GM12878 (cell line): ENCODE measurements around the gene OR11H7. TPM values are rescaled to one million over a fixed set of nuclear protein-coding genes. Genes with fewer than 3 reads are reported as not detected.

ENCODE experiments used
- ATAC-seq: fragments of 200-7000 bp; cut with Tn5 transposase; 3 replicates; pipeline ENCODE4 v1.9.1; 2020; ENCODE audit warnings: mild to moderate bottlenecking, moderate library complexity
- BruUV-seq: library from RNA; stranded (reverse); fragments of 400-500 nt; replicated peaks from 2 replicates; lab custom pipeline; 2021; lab: Mats Ljungman, UMichigan
- CTCF ChIA-PET: fragments of 300-600 bp; sonication (Branson Sonifier 250); formaldehyde crosslinking; extraction: SDS; loops from one replicate; lab custom pipeline; 2021; ENCODE audit warnings: inconsistent platforms; lab: Yijun Ruan, JAX
- POLR2A ChIA-PET: fragments of 350-600 bp; formaldehyde crosslinking; extraction: SDS; loops from one replicate; lab custom pipeline; 2021; ENCODE audit warnings: inconsistent platforms; lab: Charles Lee
- RAD21 ChIA-PET: fragments of 300-600 bp; sonication (Branson Sonifier 250); formaldehyde crosslinking; loops from one replicate; lab custom pipeline; 2023; ENCODE audit warnings: antibody characterized with exemption; ENCODE audit not compliant: unreplicated experiment; lab: Charles Lee
- SMC1A ChIA-PET: fragments of 300-600 bp; sonication (Branson Sonifier 250); formaldehyde crosslinking; loops from one replicate; lab custom pipeline; 2023; ENCODE audit not compliant: unreplicated experiment, uncharacterized antibody; lab: Charles Lee
- DNase-seq: peaks from one replicate; pipeline ENCODE4 v3.0.0-alpha.2; 2011; ENCODE audit warnings: low read depth, low spot score
- FAIRE-seq: peaks from 3 replicates; lab custom pipeline; 2011; peaks lifted over from hg19 to GRCh38; lab: Jason Lieb, UNC
- H2AFZ ChIP-seq: 2 replicates; pipeline ENCODE4 v1.6.0; 2011; ENCODE audit warnings: low read depth, low read length, control low read depth; ENCODE audit not compliant: control insufficient read depth
- H3K27ac ChIP-seq: 2 replicates; pipeline ENCODE4 v1.5.1; 2011; ENCODE audit warnings: control low read depth; ENCODE audit not compliant: control insufficient read depth, insufficient read depth
- H3K27me3 ChIP-seq, 2 experiments: replicated peaks in 1 of 2; 2 replicates each; pipeline versions ENCODE4 v1.6.0 to v1.6.1; 2011; ENCODE audit warnings: low read length in 1 of 2; ENCODE audit not compliant: control insufficient read depth in 2 of 2, insufficient read depth in 2 of 2
- H3K36me3 ChIP-seq, 2 experiments: 2 replicates each; pipeline ENCODE4 v1.5.1; 2011; ENCODE audit warnings: low read length in 1 of 2; ENCODE audit not compliant: control insufficient read depth in 2 of 2, insufficient read depth in 2 of 2
- H3K4me1 ChIP-seq: 2 replicates; pipeline ENCODE4 v1.6.1; 2011; ENCODE audit warnings: mild to moderate bottlenecking, low read length, moderate library complexity, mixed read lengths; ENCODE audit not compliant: control insufficient read depth, insufficient read depth
- H3K4me2 ChIP-seq: 2 replicates; pipeline ENCODE4 v1.6.0; 2011; ENCODE audit warnings: control low read depth; ENCODE audit not compliant: control insufficient read depth, insufficient read depth
- H3K4me3 ChIP-seq: fragments of 200-600 bp; sonication (generic); 2 replicates; pipeline ENCODE4 v1.5.1; 2016
- H3K79me2 ChIP-seq: 2 replicates; pipeline ENCODE4 v1.6.0; 2011; ENCODE audit warnings: low read length; ENCODE audit not compliant: control insufficient read depth, insufficient read depth
- H3K9ac ChIP-seq: 2 replicates; pipeline ENCODE4 v1.8.0; 2011; ENCODE audit warnings: low read length, control low read depth, mixed read lengths; ENCODE audit not compliant: control insufficient read depth, insufficient read depth
- H3K9me3 ChIP-seq: replicated peaks from 3 replicates; pipeline ENCODE4 v1.5.1; 2011; ENCODE audit warnings: mild to moderate bottlenecking, low read length; ENCODE audit not compliant: control insufficient read depth, insufficient read depth
- H4K20me1 ChIP-seq: 2 replicates; pipeline ENCODE4 v1.6.0; 2011; ENCODE audit not compliant: control insufficient read depth, insufficient read depth
- CREB1 ChIP-seq: IDR thresholded peaks from 2 replicates; pipeline ENCODE4 v1.6.1; 2012; ENCODE audit warnings: low read depth, mild to moderate bottlenecking, inconsistent platforms
- E2F8 ChIP-seq: fragments of 450-650 bp; IDR thresholded peaks from 2 replicates; pipeline ENCODE4 v1.6.1; 2018; ENCODE audit warnings: mild to moderate bottlenecking, low read depth, moderate library complexity; ENCODE audit not compliant: partially characterized antibody
- HCFC1 ChIP-seq: fragments of 150-350 bp; IDR thresholded peaks from 2 replicates; pipeline ENCODE4 v1.6.1; 2014; ENCODE audit warnings: low read length
- MAX ChIP-seq: IDR thresholded peaks from 2 replicates; pipeline ENCODE4 v1.6.1; 2012; ENCODE audit warnings: low read depth, low read length, improper control_type of control experiment
- POU2F2 ChIP-seq: IDR thresholded peaks from 3 replicates; pipeline ENCODE4 v1.6.1; 2011; ENCODE audit warnings: low read depth, mild to moderate bottlenecking, low read length, borderline replicate concordance
- SIN3A ChIP-seq: IDR thresholded peaks from 2 replicates; pipeline ENCODE4 v1.6.1; 2012; ENCODE audit warnings: low read depth, low read length, improper control_type of control experiment
- SIX5 ChIP-seq: IDR thresholded peaks from 2 replicates; pipeline ENCODE4 v1.6.1; 2011; ENCODE audit warnings: mild to moderate bottlenecking, low read depth, low read length, moderate library complexity; ENCODE audit not compliant: severe bottlenecking
- SMAD1 ChIP-seq: fragments of 450-650 bp; IDR thresholded peaks from 2 replicates; pipeline ENCODE4 v1.6.1; 2018; ENCODE audit warnings: mild to moderate bottlenecking, low read depth; ENCODE audit not compliant: partially characterized antibody
- WGBS: methylation state at CpG from one replicate; pipeline ENCODE4 v1.1.6; 2016; ENCODE audit warnings: low lambda C conversion rate; ENCODE audit not compliant: insufficient replicate concordance, insufficient coverage; ENCODE audit errors: missing lambda C conversion rate; 5-methylcytosine and 5-hydroxymethylcytosine counted together
- in situ Hi-C: fragments of 300-500 bp; cut with MboI; formaldehyde crosslinking; loops from 9 replicates; pipeline ENCODE4 v1.14.3; 2018; ENCODE audit warnings: mixed read lengths
- intact Hi-C: fragments of 100-400 bp; cut with micrococcal nuclease; formaldehyde crosslinking; loops from one replicate; pipeline ENCODE4 v1.14.2; 2022; ENCODE audit not compliant: unreplicated experiment
- polyA plus RNA-seq, 11 experiments: library from polyadenylated mRNA; depleted of rRNA in 4 of 11; unstranded in 6 of 11; stranded (reverse) in 5 of 11; fragments of >200 nt; fragmentation: Nextera tagmentation in 4 of 11; fragmentation: Illumina TruSeq in 1 of 11; extraction: Ambion mirVana in 4 of 11; extraction: Trizol in 1 of 11; gene quantifications; 1 replicate in 1 of 11; 2 replicates in 10 of 11; pipeline versions ENCODE4 v1.2.1 to v1.2.3, GENCODE V29; 2011 to 2016; ENCODE audit warnings: inconsistent platforms in 2 of 11, missing spikeins in 2 of 11, low read depth in 1 of 11
- total RNA-seq, 4 experiments: library from RNA; depleted of rRNA in 3 of 4; stranded (reverse); fragments of >200 nt in 3 of 4; fragmentation: Illumina TruSeq in 1 of 4; extraction: Trizol in 1 of 4; gene quantifications; 2 replicates each; pipeline versions ENCODE4 v1.2.1 to v1.2.3, GENCODE V29; 2013 to 2021

The OR11H7 gene
- total and polyA plus RNA-seq, 10 of the 15 experiments (the other 5 are each of a cell fraction or from before 2014, with no cell fraction given) = 0.10 TPM; not detected in 9

GRCh38 chr14:20198991-20199390, 29.8 kb upstream of the OR11H7 start:
- Histone ChIP-seq H3K4me2 (no peak overlapping the region), H3K79me2 (no peaks in the 10 kb centered on the region), H3K9me3 (no peaks in the 10 kb centered on the region), H3K4me3 (no peak overlapping the region), H3K27me3 (no peaks in the 10 kb centered on the region), H3K27ac (no peak overlapping the region), H3K36me3 (no peaks in the 10 kb centered on the region), H3K4me1 (no peaks in the 10 kb centered on the region), H2AFZ (no peak overlapping the region), H4K20me1 (no peaks in the 10 kb centered on the region), H3K9ac (no peak overlapping the region)
- intact Hi-C loops (no loop called here), in situ Hi-C loops (no loop called here)
- ChIA-PET SMC1A (no interaction called here), CTCF (interaction anchor here (0.6 kb wide), 1 partner anchor 428 kb away, joined by 3 read pairs; no protein-coding TSS in a partner anchor), RAD21 (no interaction called here), POLR2A (no interaction called here)
- DNase-seq (no peak), ATAC-seq (no peak), FAIRE-seq (no peak)
- WGBS = 21% methylated on average over 5 of the region's 5 CpGs
- BruUV-seq = no TSS peak
- no peak for TF ChIP-seq SIN3A
- TF ChIP-seq SMAD1 = no peak
- no peak for TF ChIP-seq POU2F2
- TF ChIP-seq SIX5 = no peak
- TF ChIP-seq MAX = no peak
- no peak for TF ChIP-seq HCFC1
- no peak for TF ChIP-seq CREB1
- no peak for TF ChIP-seq E2F8
